PFSK-1 (cell line): ENCODE results near the gene TTLL4.

Source experiments
- FOXP2 ChIP-seq: optimal IDR thresholded peaks from 2 replicates; pipeline ENCODE3; 2011; ENCODE audit warnings: borderline replicate concordance, control low read depth, inconsistent platforms; ENCODE audit not compliant: insufficient read depth; ENCODE audit errors: extremely low read length, extremely low read depth
- POLR2AphosphoS5 ChIP-seq: IDR thresholded peaks from 2 replicates; pipeline ENCODE4 v1.6.1; 2012; ENCODE audit warnings: low read depth, mild to moderate bottlenecking, control low read depth, low read length, moderate library complexity
- SIN3A ChIP-seq: IDR thresholded peaks from 2 replicates; pipeline ENCODE4 v1.6.1; 2012; ENCODE audit warnings: mild to moderate bottlenecking, low read length, moderate library complexity, borderline replicate concordance; ENCODE audit not compliant: insufficient read depth
- TAF1 ChIP-seq: IDR thresholded peaks from 2 replicates; pipeline ENCODE4 v1.6.1; 2012; ENCODE audit warnings: low read length, control low read depth, borderline replicate concordance; ENCODE audit not compliant: insufficient read depth
- TF ChIP-seq, protein P1 (sequence below), 2 experiments: IDR thresholded peaks; 2 replicates each; pipeline versions ENCODE4 v1.6.1 to v1.8.0; 2011 to 2012; ENCODE audit warnings: low read depth in 2 of 2, low read length in 2 of 2, control low read depth in 1 of 2, inconsistent platforms in 1 of 2, mild to moderate bottlenecking in 1 of 2, moderate library complexity in 1 of 2; ENCODE audit not compliant: insufficient read depth in 1 of 2

TTLL4 gene

DNA sequence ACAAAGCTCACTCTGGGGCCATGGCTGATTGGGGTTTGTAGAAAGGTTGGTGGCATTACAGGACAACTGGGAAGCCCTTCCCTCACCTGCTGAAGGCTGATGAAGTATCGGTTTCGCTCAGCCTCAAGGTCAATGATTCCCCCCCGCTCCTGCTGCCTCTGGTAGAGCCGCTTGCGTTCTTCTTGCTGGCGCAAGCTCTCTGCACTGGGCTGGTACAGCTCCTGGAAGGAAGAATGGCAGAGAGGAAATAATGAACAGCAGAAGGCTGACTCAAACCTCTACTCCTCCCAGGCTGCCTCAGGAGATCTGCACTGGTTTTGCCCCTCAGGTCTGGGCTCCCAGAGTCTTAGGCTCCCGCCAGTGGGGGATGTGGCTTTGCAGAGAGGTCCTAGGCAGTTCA, 46.0 kb upstream of the TTLL4 start:
- TF ChIP-seq, protein P1, sequence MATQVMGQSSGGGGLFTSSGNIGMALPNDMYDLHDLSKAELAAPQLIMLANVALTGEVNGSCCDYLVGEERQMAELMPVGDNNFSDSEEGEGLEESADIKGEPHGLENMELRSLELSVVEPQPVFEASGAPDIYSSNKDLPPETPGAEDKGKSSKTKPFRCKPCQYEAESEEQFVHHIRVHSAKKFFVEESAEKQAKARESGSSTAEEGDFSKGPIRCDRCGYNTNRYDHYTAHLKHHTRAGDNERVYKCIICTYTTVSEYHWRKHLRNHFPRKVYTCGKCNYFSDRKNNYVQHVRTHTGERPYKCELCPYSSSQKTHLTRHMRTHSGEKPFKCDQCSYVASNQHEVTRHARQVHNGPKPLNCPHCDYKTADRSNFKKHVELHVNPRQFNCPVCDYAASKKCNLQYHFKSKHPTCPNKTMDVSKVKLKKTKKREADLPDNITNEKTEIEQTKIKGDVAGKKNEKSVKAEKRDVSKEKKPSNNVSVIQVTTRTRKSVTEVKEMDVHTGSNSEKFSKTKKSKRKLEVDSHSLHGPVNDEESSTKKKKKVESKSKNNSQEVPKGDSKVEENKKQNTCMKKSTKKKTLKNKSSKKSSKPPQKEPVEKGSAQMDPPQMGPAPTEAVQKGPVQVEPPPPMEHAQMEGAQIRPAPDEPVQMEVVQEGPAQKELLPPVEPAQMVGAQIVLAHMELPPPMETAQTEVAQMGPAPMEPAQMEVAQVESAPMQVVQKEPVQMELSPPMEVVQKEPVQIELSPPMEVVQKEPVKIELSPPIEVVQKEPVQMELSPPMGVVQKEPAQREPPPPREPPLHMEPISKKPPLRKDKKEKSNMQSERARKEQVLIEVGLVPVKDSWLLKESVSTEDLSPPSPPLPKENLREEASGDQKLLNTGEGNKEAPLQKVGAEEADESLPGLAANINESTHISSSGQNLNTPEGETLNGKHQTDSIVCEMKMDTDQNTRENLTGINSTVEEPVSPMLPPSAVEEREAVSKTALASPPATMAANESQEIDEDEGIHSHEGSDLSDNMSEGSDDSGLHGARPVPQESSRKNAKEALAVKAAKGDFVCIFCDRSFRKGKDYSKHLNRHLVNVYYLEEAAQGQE (IDR thresholded peaks at IDR 0.05; ENCODE audit: insufficient read depth in 1 of 2, low read depth in 2 of 2, low read length in 2 of 2): no peak
- TF ChIP-seq FOXP2 (no peak), SIN3A (no peak), POLR2AphosphoS5 (no peak), TAF1 (no peak)

DNA sequence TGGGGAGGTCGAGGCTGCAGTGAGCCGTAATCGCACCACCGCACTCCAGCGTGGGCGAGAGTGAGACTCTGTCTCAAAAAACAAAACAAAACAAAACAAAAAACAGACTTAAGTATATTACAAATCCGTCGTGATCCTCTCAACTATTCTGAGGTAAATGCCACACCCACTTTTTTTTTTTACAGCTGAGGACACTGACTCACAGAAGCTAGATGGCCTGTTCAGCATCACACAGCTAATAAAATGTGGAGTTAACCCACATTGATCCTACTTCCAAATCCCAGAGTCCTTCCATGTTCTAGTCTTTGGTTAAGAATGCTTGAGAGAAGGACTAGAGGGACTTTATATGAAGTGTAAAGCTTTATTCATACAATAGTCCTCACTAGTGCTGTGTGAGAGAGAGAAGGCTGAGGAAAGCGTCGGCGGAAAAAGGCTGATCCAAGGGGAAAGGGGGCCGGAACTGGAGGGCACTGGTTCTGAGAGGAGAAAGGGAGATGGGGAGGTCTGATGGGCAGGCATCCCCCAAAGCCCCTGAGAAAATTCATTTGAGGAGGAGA, 39.5 kb upstream of the TTLL4 start:
- TF ChIP-seq SIN3A: no peak
- no peak for TF ChIP-seq POLR2AphosphoS5
- TF ChIP-seq FOXP2: no peak
- no peak for TF ChIP-seq TAF1
- TF ChIP-seq, protein P1 (IDR thresholded peaks at IDR 0.05; ENCODE audit: insufficient read depth in 1 of 2, low read depth in 2 of 2, low read length in 2 of 2): no peak

DNA sequence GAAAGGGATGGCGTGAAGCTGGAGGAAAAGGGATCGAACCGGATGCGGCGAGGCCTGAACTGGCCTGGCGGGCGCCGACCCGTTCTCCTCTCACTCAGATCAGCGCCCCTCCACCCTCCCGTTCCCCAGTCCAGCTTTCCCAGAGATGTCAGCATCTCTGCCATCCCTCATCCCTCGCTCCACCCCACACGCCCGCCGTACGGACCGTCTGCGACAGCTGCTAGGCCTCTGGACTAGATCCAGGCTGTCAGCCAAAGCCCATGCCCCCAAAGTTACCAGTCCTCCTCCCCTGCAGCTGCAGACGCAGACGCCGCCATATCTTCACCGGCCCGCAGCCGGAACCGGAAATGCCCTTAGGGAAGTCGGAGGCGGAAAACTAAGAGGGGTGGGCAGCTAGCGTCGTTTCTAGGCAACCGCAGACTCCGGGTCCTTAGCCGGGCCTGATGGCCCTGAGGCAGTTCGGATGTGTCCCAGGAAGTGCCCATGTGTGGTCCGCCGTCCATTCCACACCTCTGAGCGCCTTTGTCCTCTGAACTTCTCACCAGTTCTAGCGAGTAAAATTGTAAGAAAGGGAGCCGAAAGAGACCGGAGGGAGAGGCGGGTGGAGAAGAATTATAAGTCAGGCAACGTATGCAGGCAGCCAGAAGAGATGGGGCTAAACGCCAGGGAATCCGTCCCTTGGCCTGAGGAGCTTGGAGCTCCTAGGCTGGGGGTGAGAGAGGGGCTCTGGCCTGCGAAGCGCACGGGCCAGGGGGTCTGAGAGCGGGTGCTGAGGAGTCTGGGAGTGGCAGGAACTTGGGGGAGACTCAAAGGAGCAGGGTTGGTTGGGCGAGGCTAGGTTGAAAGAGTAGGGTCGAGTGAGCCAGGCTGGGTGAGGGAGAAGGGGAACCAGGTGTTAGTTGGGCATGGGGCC, 38.7 kb upstream of the TTLL4 start, which contains the start of the genes RNF25 and STK36:
RNF25 (minus strand) TSS at position 349 of the 913 bp plus-strand sequence; CDS start at position 317, 32 bp downstream.
STK36 (plus strand) TSS at position 433 of the 913 bp plus-strand sequence. CDS start 744 bp downstream, outside the sequence.
- TF ChIP-seq SIN3A: peak; percentile 66; the same call in 1 of the 2 replicates
- TF ChIP-seq POLR2AphosphoS5: peak; percentile 90
- TF ChIP-seq FOXP2: no peak
- TF ChIP-seq, protein P1 (IDR thresholded peaks at IDR 0.05; ENCODE audit: insufficient read depth in 1 of 2, low read depth in 2 of 2, low read length in 2 of 2): peak in 1 of 2 experiments; percentile 40; a peak in 1 of 4 replicates
- peak; percentile 65; the same call in 1 of the 2 replicates for TF ChIP-seq TAF1

DNA sequence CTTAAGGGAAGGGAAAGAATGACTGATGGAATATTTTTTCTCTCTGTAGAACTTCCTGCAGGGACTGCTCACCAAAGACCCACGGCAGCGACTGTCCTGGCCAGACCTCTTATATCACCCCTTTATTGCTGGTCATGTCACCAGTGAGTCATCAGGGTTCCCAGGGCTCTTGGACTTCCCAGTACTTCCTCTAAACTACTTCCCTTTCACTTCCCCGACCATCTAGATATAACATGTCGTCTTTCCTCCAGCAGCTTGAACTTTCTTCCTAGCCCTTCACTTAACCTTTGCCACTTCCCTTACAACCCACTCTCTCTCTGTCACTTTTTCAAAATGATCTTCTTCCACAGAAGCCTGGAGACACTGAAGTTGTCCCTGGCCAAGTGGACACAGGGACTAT, 31.5 kb upstream of the TTLL4 start:
- TF ChIP-seq FOXP2 (no peak), TAF1 (no peak), POLR2AphosphoS5 (no peak), SIN3A (no peak)
- TF ChIP-seq, protein P1 (IDR thresholded peaks at IDR 0.05; ENCODE audit: insufficient read depth in 1 of 2, low read depth in 2 of 2, low read length in 2 of 2): no peak
